HG03460 (cell line): ENCODE data around the gene VWA5A.

Experiments used
- ATAC-seq: cut with Tn5 transposase; IDR thresholded peaks from one replicate; pipeline ENCODE4 v1.9.1; 2021; ENCODE audit not compliant: unreplicated experiment

VWA5A gene

GRCh38 chr11:124114942-124115781, at the start of gene VWA5A:
VWA5A (plus strand) TSS chr11:124115450; CDS start chr11:124117512, 2,062 bp downstream.
- ATAC-seq: peak; percentile 100

GRCh38 chr11:124068601-124069110, 46.6 kb upstream of the VWA5A start:
- no peak for ATAC-seq

GRCh38 chr11:124069429-124070401, 45.5 kb upstream of the VWA5A start:
- peak; percentile 66 for ATAC-seq

GRCh38 chr11:124070915-124071622, 44.2 kb upstream of the VWA5A start:
- ATAC-seq: peak; percentile 90

- ATAC-seq: no peak
These were observed 43.7 kb upstream of the VWA5A start for GRCh38 chr11:124071623-124071948.

- ATAC-seq: no peak
These were observed 43.1 kb upstream of the VWA5A start for GRCh38 chr11:124072147-124072546.

GRCh38 chr11:124074554-124074953, 40.7 kb upstream of the VWA5A start:
- no peak for ATAC-seq

GRCh38 chr11:124075492-124075840, 39.8 kb upstream of the VWA5A start:
- ATAC-seq: no peak

GRCh38 chr11:124075841-124076651, 39.2 kb upstream of the VWA5A start:
- peak; percentile 65 for ATAC-seq

- no peak for ATAC-seq
These were observed 38.0 kb upstream of the VWA5A start for GRCh38 chr11:124077266-124077665.

GRCh38 chr11:124078591-124078990, 36.7 kb upstream of the VWA5A start:
- no peak for ATAC-seq

- no peak for ATAC-seq
These were observed 35.5 kb upstream of the VWA5A start for GRCh38 chr11:124079631-124080326.

GRCh38 chr11:124080327-124081001, 34.8 kb upstream of the VWA5A start:
- ATAC-seq: no peak

GRCh38 chr11:124081483-124081882, 33.8 kb upstream of the VWA5A start:
- ATAC-seq: no peak

- ATAC-seq: no peak
These were observed 32.9 kb upstream of the VWA5A start for GRCh38 chr11:124082371-124082770.

- no peak for ATAC-seq
These were observed 29.7 kb upstream of the VWA5A start for GRCh38 chr11:124085583-124085982.

- no peak for ATAC-seq
These were observed 29.0 kb upstream of the VWA5A start for GRCh38 chr11:124085997-124086846.

GRCh38 chr11:124090996-124091395, 24.3 kb upstream of the VWA5A start:
- ATAC-seq: no peak
